GM19463 (cell line): Measurements from ENCODE around the gene TMEM187.
A peak's percentile ranks its signal among the peaks of the same experiment; 100 is the strongest.

Experiments
- ATAC-seq: cut with Tn5 transposase; IDR thresholded peaks from one replicate; pipeline ENCODE4 v1.9.1; 2021; ENCODE audit warnings: mild to moderate bottlenecking, moderate library complexity; ENCODE audit not compliant: unreplicated experiment

TMEM187 gene

GRCh38 chrX:153970357-153971123 lies 2.0 kb upstream of the TMEM187 start:
- ATAC-seq: no peak

DNA sequence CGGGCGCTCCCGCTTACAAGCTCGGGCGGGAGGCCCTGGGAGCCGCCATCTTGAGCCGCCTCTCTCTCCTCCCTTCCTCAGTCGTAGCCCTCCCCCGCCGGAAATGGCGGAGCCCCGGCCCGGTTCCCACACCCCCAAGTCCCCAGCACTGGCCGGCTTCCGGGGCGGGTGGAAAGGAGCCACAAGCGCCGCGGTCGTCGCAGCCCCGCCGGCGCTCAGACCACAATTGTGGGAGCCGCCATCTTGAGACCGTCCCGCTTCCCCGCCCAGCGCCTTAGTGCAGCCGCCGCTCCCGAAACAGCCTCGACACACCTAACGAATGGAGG lies 1.5 kb upstream of the TMEM187 start:
- peak; percentile 28 for ATAC-seq

DNA sequence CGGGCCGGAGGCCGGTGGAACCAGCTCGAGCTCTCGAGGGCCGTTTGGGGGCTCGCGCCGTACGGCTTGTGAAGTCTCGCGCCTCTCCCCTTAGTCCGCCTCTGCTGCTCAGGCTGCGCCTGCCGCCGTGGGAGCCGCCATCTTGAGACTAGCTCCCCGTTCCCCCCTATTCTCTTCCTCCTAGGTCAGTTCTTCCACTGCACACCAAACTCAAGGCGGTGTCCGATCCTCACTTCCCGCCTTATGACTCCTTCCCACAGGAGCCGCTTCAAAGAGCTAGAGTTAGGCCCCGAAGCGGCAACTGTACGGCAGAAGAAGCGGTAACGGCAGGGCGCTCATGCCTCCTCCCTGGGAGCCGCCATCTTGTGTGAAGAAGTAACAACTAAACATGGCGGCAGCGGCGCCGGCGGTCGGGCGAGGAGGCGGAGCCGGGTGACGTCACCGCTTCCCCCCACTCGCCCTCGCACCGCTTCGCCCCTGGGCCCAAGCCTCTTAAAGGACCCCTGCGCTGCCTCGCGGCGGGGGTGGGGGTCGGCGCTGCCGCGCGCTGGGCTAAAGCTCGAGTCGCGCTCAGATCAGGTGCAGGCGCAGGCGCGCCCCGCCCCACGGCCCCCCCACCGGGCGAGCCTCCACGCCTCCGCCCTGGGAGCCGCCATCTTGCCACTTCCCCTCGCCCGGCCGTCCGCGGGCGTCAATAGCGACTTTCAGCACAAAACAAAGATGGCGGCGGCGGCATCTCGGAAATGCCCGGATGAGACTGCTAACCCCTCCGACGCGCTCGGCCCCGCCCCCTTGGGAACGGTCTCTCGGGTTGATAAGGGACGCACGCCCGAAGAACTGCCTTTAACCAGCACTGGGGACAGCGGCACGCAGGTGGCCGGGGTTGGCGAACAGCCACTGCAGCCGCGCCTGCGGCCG lies 845 bp upstream of the TMEM187 start, which contains the start of gene HCFC1:
Gene HCFC1, minus strand, starts transcription at position 369 of the 918 bp plus-strand sequence. CDS start 978 bp downstream, outside the sequence.
- peak; percentile 29 for ATAC-seq

DNA sequence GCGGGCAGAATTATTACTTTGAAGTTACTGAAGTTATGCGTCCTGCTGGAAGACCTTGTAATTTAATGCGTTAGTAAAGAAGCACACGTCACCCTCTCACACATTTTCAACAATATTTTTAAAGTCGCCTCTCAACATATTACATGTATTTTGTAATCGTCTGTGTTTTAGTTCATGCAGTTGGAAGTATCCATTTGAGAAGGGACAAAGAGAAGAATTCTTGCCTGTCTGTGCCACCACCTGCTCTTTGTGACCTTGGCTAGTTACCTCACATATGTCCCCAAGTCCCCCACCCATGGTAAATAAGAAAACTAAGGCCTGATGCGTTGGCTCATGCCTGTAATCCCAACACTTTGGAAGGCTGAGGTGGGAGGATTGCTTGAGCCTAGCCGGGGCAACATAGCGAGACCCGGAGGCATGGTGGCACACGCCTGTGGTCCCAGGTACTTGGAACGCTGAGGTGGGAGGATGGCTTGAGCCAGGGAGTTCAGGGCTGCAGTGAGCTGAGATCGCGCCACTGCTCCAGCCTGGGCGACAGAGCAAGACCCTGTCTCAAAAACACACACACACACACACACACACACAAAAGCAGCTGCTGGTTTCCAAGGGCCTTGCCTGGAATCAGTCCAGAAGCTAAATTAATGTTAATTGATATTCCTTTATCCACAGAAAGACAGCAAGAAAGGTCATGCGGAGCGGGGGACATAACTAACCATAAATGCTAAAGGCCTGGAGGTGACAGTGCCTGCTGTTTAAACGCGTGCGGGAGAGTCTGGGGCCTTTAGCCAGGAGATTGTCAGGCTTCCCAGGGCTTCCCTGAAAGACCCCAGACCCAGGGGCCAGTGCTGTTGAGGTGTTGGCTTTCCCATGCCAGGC lies 811 bp downstream of the TMEM187 start:
- no peak for ATAC-seq

DNA sequence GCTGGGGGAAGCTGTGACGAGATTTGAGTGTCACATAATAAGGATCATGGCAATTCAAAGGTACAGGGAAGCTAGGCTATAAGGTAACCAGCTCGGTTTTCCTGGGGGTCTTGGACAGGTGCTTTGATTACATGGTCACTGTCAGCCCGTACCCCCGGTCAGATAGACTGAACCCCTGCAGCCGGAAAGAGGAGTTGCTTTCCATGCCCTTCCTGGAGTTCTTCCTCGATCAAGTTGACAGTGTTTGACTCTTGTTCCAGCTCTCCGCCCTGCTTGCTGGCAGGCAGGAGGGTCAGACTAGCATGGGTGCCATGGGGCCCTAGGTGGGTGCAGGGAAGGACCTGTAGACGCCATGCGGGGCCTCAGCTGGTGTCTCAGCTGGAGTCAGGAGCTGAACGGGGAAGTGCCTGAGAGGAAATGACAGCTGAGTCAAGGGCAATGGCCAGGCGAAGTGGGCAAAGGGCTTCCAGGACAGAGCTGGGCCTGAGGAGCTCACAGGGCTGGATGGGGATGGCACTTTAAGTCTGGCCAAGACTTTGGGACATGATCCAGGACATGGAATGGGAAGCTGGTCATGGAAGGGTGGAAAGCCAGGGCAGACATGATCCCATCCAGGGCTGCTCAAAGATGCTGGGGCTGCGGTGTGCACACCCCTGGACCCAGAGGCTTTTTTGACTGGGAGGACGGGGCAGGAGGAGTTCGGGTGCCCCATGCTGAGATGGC lies 1.6 kb downstream of the TMEM187 start:
- no peak for ATAC-seq

GRCh38 chrX:153974726-153975286 lies 2.3 kb downstream of the TMEM187 start:
- no peak for ATAC-seq

GRCh38 chrX:153980394-153980793 lies 7.8 kb downstream of the TMEM187 start:
- ATAC-seq: peak; percentile 39

- ATAC-seq: no peak
These were observed 8.7 kb downstream of the TMEM187 start for GRCh38 chrX:153981231-153981630.

GRCh38 chrX:153981771-153982533 lies 9.4 kb downstream of the TMEM187 start:
- ATAC-seq: no peak

GRCh38 chrX:153983321-153983801 lies 10.8 kb downstream of the TMEM187 start:
- no peak for ATAC-seq

DNA sequence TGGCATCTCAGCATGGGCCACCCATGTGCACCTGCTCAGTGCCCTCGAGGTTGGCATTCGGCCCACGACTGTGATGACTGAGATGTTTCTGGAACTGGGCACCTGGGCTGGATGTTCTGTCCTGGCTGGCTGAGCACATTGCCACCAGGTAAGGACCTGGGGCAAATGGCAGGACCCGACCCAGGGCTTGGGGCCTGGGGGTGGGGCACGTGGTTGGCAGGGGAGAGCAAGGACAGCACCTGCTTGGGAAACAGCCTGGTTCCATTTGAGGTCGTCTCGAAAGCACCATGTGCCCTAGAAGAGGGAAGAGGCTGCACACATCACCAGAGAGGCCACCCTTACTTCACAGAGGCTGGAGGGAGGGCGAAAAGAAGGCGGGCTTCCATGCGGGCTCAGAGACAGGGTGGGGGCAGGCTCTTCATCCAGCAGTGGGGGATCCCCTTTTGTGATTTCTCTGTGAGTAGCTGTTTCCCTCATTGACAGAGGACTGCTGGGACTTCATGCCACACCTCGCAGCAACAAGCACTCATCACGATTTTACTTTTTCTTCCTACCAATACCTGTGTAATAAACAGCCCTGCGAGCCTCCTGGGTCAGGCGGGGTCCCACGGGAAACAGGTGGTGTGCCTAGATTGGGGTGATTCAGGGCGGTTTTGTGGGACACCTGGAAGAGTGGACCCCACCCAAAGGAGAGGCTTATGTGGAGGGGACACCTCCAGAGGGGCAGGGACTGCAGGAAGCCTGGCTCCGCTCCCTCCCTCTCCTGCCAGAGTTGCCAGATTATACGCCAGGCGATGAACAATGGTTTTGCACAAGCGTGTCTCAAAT lies 12.0 kb downstream of the TMEM187 start:
- peak; percentile 44 for ATAC-seq

GRCh38 chrX:153988493-153988892 lies 15.9 kb downstream of the TMEM187 start:
- no peak for ATAC-seq

- no peak for ATAC-seq
These were observed 17.6 kb downstream of the TMEM187 start for GRCh38 chrX:153989973-153990655.

DNA sequence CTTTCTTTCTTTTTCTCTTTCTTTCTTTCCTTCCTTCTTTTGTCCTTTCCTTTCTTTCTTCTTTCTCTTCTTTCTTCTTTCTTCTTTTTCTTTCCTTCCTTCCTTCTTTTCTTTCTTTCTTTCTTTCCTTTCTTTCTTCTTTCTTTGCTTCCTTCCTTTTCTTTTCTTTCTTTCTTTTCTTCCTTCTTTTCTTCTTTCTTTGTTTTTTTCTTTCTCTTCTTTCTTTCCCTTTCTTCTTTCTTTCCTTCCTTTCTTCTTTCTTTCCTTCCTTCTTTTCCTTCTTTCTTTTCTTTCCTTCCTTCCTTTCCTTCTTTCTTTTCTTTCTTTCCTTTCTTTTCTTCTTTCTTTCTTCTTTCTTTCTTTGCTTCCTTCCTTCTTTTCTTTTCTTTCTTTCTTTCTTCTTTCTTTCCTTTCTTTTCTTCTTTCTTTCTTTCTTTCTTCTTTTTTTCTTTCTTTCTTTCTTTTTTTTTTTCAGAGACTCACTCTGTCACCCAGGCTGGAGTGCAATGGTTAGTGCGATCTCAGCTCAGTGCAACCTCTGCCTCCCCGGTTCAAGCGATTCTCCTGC lies 18.5 kb downstream of the TMEM187 start:
- ATAC-seq: no peak

DNA sequence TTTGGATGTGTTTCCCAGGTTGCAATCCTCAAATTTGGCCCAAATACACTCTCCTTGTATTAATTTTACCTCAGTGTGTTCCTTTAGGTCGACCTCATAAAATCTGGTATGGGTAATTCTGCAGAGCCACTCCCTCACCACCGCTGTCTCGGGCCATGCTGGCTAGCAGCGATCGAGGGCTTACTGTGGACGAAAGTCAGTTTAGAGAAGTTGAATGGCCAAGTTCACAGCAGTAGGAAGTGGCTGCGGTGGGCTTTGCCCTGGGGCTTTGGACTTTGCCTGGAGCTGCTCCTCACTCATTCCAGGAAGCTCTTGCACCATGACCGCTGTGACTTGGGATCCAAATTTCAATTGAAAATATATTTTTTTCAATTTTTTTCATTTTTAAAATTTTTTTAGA lies 19.6 kb downstream of the TMEM187 start:
- ATAC-seq: no peak

- no peak for ATAC-seq
These were observed 20.5 kb downstream of the TMEM187 start for GRCh38 chrX:153993079-153993478.

- no peak for ATAC-seq
These were observed 21.4 kb downstream of the TMEM187 start for GRCh38 chrX:153993978-153994377.
